SU-DHL-6 (cell line): ENCODE results near the gene RELN.

ENCODE experiments used
- H2AFZ ChIP-seq: fragments of 200-600 bp; sonication (generic); 2 replicates; pipeline ENCODE4 v1.6.1; 2014; ENCODE audit warnings: low read depth, mild to moderate bottlenecking, moderate library complexity, mixed read lengths, antibody characterized with exemption, low read length; ENCODE audit not compliant: severe bottlenecking
- H3F3A ChIP-seq: fragments of 200-600 bp; shearing (Covaris generic); 2 replicates; pipeline ENCODE4 v1.6.0; 2016; ENCODE audit warnings: antibody characterized with exemption, mild to moderate bottlenecking; ENCODE audit not compliant: insufficient read depth
- H3K27ac ChIP-seq: fragments of 200-600 bp; sonication (generic); 2 replicates; pipeline ENCODE4 v1.5.1; 2016; ENCODE audit warnings: low read depth, mild to moderate bottlenecking, low read length, moderate library complexity, mixed read lengths
- H3K27me3 ChIP-seq: fragments of 200-600 bp; sonication (generic), shearing (Covaris generic); 2 replicates; pipeline ENCODE4 v1.6.0; 2014; ENCODE audit warnings: mild to moderate bottlenecking, low read length
- H3K36me3 ChIP-seq: fragments of 200-600 bp; sonication (generic); 2 replicates; pipeline ENCODE4 v1.6.1; 2014; ENCODE audit warnings: mild to moderate bottlenecking, low read length, mixed read lengths
- H3K4me2 ChIP-seq: fragments of 300-600, 200-600 bp; shearing (Covaris generic), sonication (generic); 2 replicates; pipeline ENCODE4 v1.6.0; 2014; ENCODE audit warnings: low read length, low read depth, mild to moderate bottlenecking; ENCODE audit not compliant: poor library complexity, severe bottlenecking
- H3K4me3 ChIP-seq: fragments of 200-600 bp; sonication (generic); 2 replicates; pipeline ENCODE4 v1.5.1; 2014; ENCODE audit warnings: antibody characterized with exemption, low read length, mild to moderate bottlenecking, mixed read lengths; ENCODE audit not compliant: insufficient read depth, poor library complexity, severe bottlenecking
- H3K79me2 ChIP-seq: fragments of 200-600 bp; sonication (generic); 2 replicates; pipeline ENCODE4 v1.6.1; 2014; ENCODE audit warnings: mild to moderate bottlenecking, low read length, moderate library complexity; ENCODE audit not compliant: insufficient read depth
- H3K9ac ChIP-seq: fragments of 200-600 bp; sonication (generic); 2 replicates; pipeline ENCODE4 v1.7.0; 2014; ENCODE audit warnings: mild to moderate bottlenecking, low read length
- H3K9me2 ChIP-seq: fragments of 200-600 bp; sonication (generic); replicated peaks from 2 replicates; pipeline ENCODE4 v1.6.1; 2014; ENCODE audit warnings: low read length; ENCODE audit not compliant: insufficient read depth
- H3K9me3 ChIP-seq: fragments of 200-600 bp; sonication (generic); 2 replicates; pipeline ENCODE4 v1.6.1; 2014; ENCODE audit warnings: low read length, mixed read lengths; ENCODE audit not compliant: insufficient read depth
- H4K20me1 ChIP-seq: fragments of 200-600 bp; sonication (generic); 2 replicates; pipeline ENCODE4 v1.6.1; 2014; ENCODE audit warnings: low read depth, mild to moderate bottlenecking, antibody characterized with exemption, low read length, moderate library complexity, mixed read lengths
- EZH2phosphoT487 ChIP-seq: fragments of 200-600 bp; sonication (generic), shearing (Covaris generic); conservative IDR thresholded peaks from 2 replicates; pipeline ENCODE4 v1.6.1; 2018; ENCODE audit warnings: mild to moderate bottlenecking, antibody characterized with exemption, low read length, moderate library complexity, mixed read lengths
- TF ChIP-seq, protein P1 (sequence below): fragments of 200-600 bp; sonication (generic); IDR thresholded peaks from one replicate; pipeline ENCODE4 v1.5.1; 2017; ENCODE audit warnings: antibody characterized with exemption, mild to moderate bottlenecking, low read length, moderate library complexity; ENCODE audit not compliant: insufficient read depth, poor library complexity, severe bottlenecking

RELN gene

DNA sequence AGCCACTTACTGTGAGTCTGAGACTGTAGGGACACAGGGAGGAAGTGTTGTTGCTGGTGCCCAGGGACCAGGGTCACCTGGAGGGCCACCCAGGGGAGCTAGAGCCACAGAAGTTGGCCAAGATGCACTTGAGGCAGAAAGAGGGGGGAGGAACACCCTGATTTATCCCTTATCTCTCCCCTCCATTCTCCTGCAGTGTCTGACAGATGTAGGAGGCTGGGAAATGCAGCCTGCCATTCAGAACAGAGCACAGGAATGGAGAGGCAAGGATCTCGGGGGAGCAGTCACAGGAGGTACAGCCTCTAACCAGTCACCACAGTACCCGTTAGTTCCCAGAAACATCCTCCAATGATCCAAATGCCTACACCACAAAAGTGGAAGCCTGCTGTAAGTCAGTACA lies 425.0 kb downstream of the RELN start:
- no peaks in the 10 kb centered on the region for H3K79me2 ChIP-seq
- H3K4me2 ChIP-seq = no peak overlapping the region
- H3K9me2 ChIP-seq = no peaks in the 10 kb centered on the region
- no peaks in the 10 kb centered on the region for H3F3A ChIP-seq
- no peaks in the 10 kb centered on the region for H4K20me1 ChIP-seq
- H2AFZ ChIP-seq = no peak overlapping the region
- no peak overlapping the region for H3K27ac ChIP-seq
- H3K9me3 ChIP-seq = no peaks in the 10 kb centered on the region
- H3K36me3 ChIP-seq = no peaks in the 10 kb centered on the region
- no peak overlapping the region for H3K4me3 ChIP-seq
- TF ChIP-seq, protein P1, sequence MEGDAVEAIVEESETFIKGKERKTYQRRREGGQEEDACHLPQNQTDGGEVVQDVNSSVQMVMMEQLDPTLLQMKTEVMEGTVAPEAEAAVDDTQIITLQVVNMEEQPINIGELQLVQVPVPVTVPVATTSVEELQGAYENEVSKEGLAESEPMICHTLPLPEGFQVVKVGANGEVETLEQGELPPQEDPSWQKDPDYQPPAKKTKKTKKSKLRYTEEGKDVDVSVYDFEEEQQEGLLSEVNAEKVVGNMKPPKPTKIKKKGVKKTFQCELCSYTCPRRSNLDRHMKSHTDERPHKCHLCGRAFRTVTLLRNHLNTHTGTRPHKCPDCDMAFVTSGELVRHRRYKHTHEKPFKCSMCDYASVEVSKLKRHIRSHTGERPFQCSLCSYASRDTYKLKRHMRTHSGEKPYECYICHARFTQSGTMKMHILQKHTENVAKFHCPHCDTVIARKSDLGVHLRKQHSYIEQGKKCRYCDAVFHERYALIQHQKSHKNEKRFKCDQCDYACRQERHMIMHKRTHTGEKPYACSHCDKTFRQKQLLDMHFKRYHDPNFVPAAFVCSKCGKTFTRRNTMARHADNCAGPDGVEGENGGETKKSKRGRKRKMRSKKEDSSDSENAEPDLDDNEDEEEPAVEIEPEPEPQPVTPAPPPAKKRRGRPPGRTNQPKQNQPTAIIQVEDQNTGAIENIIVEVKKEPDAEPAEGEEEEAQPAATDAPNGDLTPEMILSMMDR = no peak
- no peak for TF ChIP-seq EZH2phosphoT487
- H3K9ac ChIP-seq = no peak overlapping the region
- no peaks in the 10 kb centered on the region for H3K27me3 ChIP-seq

DNA sequence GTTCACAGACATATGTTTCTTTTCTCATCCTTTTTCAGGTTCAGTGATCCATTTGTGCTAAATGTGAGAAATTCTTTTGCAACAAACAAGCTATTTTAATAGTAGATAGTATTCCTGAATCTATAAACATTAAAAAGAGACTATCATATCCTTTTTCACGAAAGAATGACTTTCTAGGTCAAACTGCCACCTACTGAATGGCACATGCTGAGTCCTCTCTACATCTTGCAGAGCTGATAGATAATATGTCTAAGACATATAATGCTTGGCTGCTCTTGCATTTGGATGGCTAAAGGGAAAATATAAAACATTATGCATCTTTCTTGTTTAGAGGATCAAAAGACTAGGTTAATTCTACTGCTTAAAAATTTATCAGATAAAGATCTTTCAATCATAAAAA lies 429.3 kb downstream of the RELN start:
- Histone ChIP-seq H3K9ac (no peak overlapping the region), H3K4me2 (no peak overlapping the region), H3K36me3 (no peaks in the 10 kb centered on the region), H3K27me3 (no peaks in the 10 kb centered on the region), H3K4me3 (no peak overlapping the region), H3F3A (no peaks in the 10 kb centered on the region), H3K79me2 (no peaks in the 10 kb centered on the region), H3K27ac (no peak overlapping the region), H3K9me3 (no peaks in the 10 kb centered on the region), H3K9me2 (no peaks in the 10 kb centered on the region), H2AFZ (no peak overlapping the region), H4K20me1 (no peaks in the 10 kb centered on the region)
- TF ChIP-seq, protein P1 = no peak
- no peak for TF ChIP-seq EZH2phosphoT487

DNA sequence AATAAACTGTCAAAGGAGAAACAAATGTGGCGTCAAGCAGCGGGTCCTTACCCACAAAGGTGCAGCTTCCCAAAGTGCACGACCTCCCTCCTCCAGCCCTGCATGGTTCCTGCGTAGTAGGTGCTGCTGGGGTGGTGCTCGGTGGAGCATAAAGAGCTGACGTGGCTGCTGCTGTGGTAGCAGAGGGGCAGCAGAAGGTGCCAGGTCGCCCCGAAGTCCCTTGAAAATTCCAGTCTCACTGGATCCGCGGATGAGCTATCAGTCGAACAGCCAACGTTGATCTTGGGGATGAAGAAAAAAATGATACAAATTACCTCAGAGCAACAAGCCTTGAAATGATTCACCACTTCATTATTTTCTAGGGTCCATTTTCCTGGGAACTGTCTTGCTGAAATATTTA lies 438.4 kb downstream of the RELN start:
- Histone ChIP-seq H3K27ac (no peak overlapping the region), H3K9me2 (no peaks in the 10 kb centered on the region), H3K4me3 (no peak overlapping the region), H3F3A (no peaks in the 10 kb centered on the region), H3K4me2 (no peak overlapping the region), H3K79me2 (no peaks in the 10 kb centered on the region), H2AFZ (no peak overlapping the region), H3K27me3 (no peaks in the 10 kb centered on the region), H3K9me3 (no peaks in the 10 kb centered on the region), H3K9ac (no peak overlapping the region), H3K36me3 (no peaks in the 10 kb centered on the region), H4K20me1 (no peaks in the 10 kb centered on the region)
- TF ChIP-seq, protein P1 = no peak
- TF ChIP-seq EZH2phosphoT487 = no peak

DNA sequence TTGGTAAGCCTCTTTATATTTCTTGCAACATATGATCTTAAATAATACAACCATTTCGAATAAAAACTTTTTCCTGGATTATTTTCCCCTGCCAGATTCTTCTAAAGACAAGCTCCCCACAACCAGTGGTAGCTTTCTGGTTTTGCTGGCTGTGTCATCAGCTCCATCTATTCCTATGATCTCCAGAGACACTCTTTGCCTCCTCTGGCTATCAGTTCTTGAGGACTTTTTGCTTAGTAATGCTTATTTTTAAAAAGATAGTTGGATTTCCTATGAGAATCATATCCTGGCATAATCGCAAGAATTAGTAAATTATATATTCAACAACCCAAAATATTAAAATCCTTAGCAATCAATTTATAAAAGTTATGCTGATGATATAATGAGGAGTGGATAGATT lies 439.7 kb downstream of the RELN start:
- Histone ChIP-seq H3K27ac (no peak overlapping the region), H3K9me3 (no peaks in the 10 kb centered on the region), H4K20me1 (no peaks in the 10 kb centered on the region), H3K9ac (no peak overlapping the region), H3K4me3 (no peak overlapping the region), H3K79me2 (no peaks in the 10 kb centered on the region), H3K27me3 (no peaks in the 10 kb centered on the region), H3K4me2 (no peak overlapping the region), H3F3A (no peaks in the 10 kb centered on the region), H3K36me3 (no peaks in the 10 kb centered on the region), H2AFZ (no peak overlapping the region), H3K9me2 (no peaks in the 10 kb centered on the region)
- no peak for TF ChIP-seq EZH2phosphoT487
